HG02610 (cell line): Measurements from ENCODE around the gene C16orf74.

Experiments used
- ATAC-seq: cut with Tn5 transposase; IDR thresholded peaks from one replicate; pipeline ENCODE4 v1.9.1; 2021; ENCODE audit warnings: mild to moderate bottlenecking, moderate library complexity; ENCODE audit not compliant: unreplicated experiment

Gene C16orf74

GRCh38 chr16:85720302-85720637, 30.6 kb downstream of the C16orf74 start:
- no peak for ATAC-seq

GRCh38 chr16:85719605-85720301, 31.1 kb downstream of the C16orf74 start:
- no peak for ATAC-seq

GRCh38 chr16:85718682-85719081, 32.2 kb downstream of the C16orf74 start:
- no peak for ATAC-seq

GRCh38 chr16:85718153-85718477, 32.8 kb downstream of the C16orf74 start:
- no peak for ATAC-seq

GRCh38 chr16:85717393-85718152, 33.3 kb downstream of the C16orf74 start:
- ATAC-seq: no peak

- no peak for ATAC-seq
Observed at GRCh38 chr16:85716680-85717038, 34.2 kb downstream of the C16orf74 start.

- ATAC-seq: no peak
Observed at GRCh38 chr16:85716022-85716679, 34.7 kb downstream of the C16orf74 start.

GRCh38 chr16:85715169-85716021, 35.5 kb downstream of the C16orf74 start:
- ATAC-seq: no peak

GRCh38 chr16:85712801-85713200, 38.1 kb downstream of the C16orf74 start:
- no peak for ATAC-seq

- no peak for ATAC-seq
Observed at GRCh38 chr16:85711982-85712587, 38.8 kb downstream of the C16orf74 start.

- ATAC-seq: no peak
Observed at GRCh38 chr16:85710732-85711131, 40.2 kb downstream of the C16orf74 start.

GRCh38 chr16:85709766-85710585, 40.9 kb downstream of the C16orf74 start:
- ATAC-seq: no peak

GRCh38 chr16:85708338-85708737, 42.6 kb downstream of the C16orf74 start:
- no peak for ATAC-seq

GRCh38 chr16:85707528-85708095, 43.3 kb downstream of the C16orf74 start:
- no peak for ATAC-seq

GRCh38 chr16:85706449-85707034, 44.4 kb downstream of the C16orf74 start:
- ATAC-seq: no peak

GRCh38 chr16:85704900-85705846, 45.7 kb downstream of the C16orf74 start:
- ATAC-seq: no peak

GRCh38 chr16:85704011-85704410, 46.9 kb downstream of the C16orf74 start:
- no peak for ATAC-seq

- no peak for ATAC-seq
Observed at GRCh38 chr16:85699628-85700027, 51.3 kb downstream of the C16orf74 start.
